ENCODE results near the gene LLGL2.

- TF ChIP-seq CTCF (IDR thresholded peaks at IDR 0.05) (no peak), POLR2A (IDR thresholded peaks at IDR 0.05) (no peak)
Measured at GRCh38 chr17:75482098-75482942, 43.2 kb upstream of the LLGL2 start.
